ENCODE measurements around the gene CSGALNACT2. TPM values are rescaled to one million over a fixed set of nuclear protein-coding genes. Genes with fewer than 3 reads are reported as not detected.

CSGALNACT2 gene
- total RNA-seq, 2 donors from 2014 or later, result 31.4 to 41.3 TPM

GRCh38 chr10:43124574-43125273, 13.5 kb upstream of the CSGALNACT2 start:
- H3K36me3 Mint-ChIP-seq, result no peaks in the 10 kb centered on the region
- H3K27ac Mint-ChIP-seq, result peak overlapping the region in 1 of 2 donors; percentile 16
- H3K9me3 Mint-ChIP-seq, result no peaks in the 10 kb centered on the region
- no peak overlapping the region for H3K4me3 Mint-ChIP-seq
- no peaks in the 10 kb centered on the region for H3K27me3 Mint-ChIP-seq
- no peak for ATAC-seq
- peak; percentile 34 for DNase-seq (ENCODE audit: low spot score)
- H3K4me1 Mint-ChIP-seq (ENCODE audit: low read depth in 2 of 2), result peaks cover 54 to 56% of the 10 kb centered on the region in 2 donors

- Mint-ChIP-seq H3K27ac (peak overlapping the region in 1 of 2 donors; percentile 16), H3K27me3 (no peaks in the 10 kb centered on the region), H3K36me3 (no peaks in the 10 kb centered on the region), H3K4me1 (ENCODE audit: low read depth in 2 of 2) (peaks cover 52 to 55% of the 10 kb centered on the region in 2 donors), H3K4me3 (no peak overlapping the region), H3K9me3 (no peaks in the 10 kb centered on the region)
- DNase-seq (ENCODE audit: low spot score), result peak; percentile 23
- ATAC-seq, result no peak
Observed at GRCh38 chr10:43125274-43125845, 12.9 kb upstream of the CSGALNACT2 start.

- H3K4me1 Mint-ChIP-seq (ENCODE audit: low read depth in 2 of 2), result peaks cover 52 to 55% of the 10 kb centered on the region in 2 donors
Observed at GRCh38 chr10:43125881-43126731, 12.1 kb upstream of the CSGALNACT2 start.

GRCh38 chr10:43126759-43127424, 11.4 kb upstream of the CSGALNACT2 start:
- no peaks in the 10 kb centered on the region for H3K27me3 Mint-ChIP-seq
- DNase-seq (ENCODE audit: low spot score), result peak; percentile 59
- no peaks in the 10 kb centered on the region for H3K36me3 Mint-ChIP-seq
- H3K4me1 Mint-ChIP-seq (ENCODE audit: low read depth in 2 of 2), result peaks cover 51% of the 10 kb centered on the region in 2 donors
- no peak for ATAC-seq
- peak overlapping the region; percentile 52 for H3K4me3 Mint-ChIP-seq
- no peaks in the 10 kb centered on the region for H3K9me3 Mint-ChIP-seq
- peak overlapping the region; percentile 91 to 92 for H3K27ac Mint-ChIP-seq

More at GRCh38 chr10:43125881-43126731, 12.1 kb upstream of the CSGALNACT2 start:
- H3K27me3 Mint-ChIP-seq, result no peaks in the 10 kb centered on the region
- DNase-seq (ENCODE audit: low spot score) (peak; percentile 56), ATAC-seq (no peak)
- peak overlapping the region; percentile 91 to 92 for H3K27ac Mint-ChIP-seq
- H3K4me3 Mint-ChIP-seq, result no peak overlapping the region
- H3K9me3 Mint-ChIP-seq, result no peaks in the 10 kb centered on the region
- H3K36me3 Mint-ChIP-seq, result no peaks in the 10 kb centered on the region

- DNase-seq (ENCODE audit: low spot score) (no peak), ATAC-seq (no peak)
- peak overlapping the region; percentile 91 to 92 for H3K27ac Mint-ChIP-seq
- H3K4me1 Mint-ChIP-seq (ENCODE audit: low read depth in 2 of 2), result peaks cover 46% of the 10 kb centered on the region in 2 donors
- no peaks in the 10 kb centered on the region for H3K27me3 Mint-ChIP-seq
- H3K36me3 Mint-ChIP-seq, result no peaks in the 10 kb centered on the region
- H3K4me3 Mint-ChIP-seq, result peak overlapping the region; percentile 52
- H3K9me3 Mint-ChIP-seq, result no peaks in the 10 kb centered on the region
Observed at GRCh38 chr10:43127442-43127841, 10.8 kb upstream of the CSGALNACT2 start.

GRCh38 chr10:43128331-43128730, 9.9 kb upstream of the CSGALNACT2 start:
- Mint-ChIP-seq H3K27ac (peak overlapping the region; percentile 91 to 92), H3K4me1 (ENCODE audit: low read depth in 2 of 2) (peaks cover 51 to 52% of the 10 kb centered on the region in 2 donors), H3K9me3 (no peaks in the 10 kb centered on the region), H3K27me3 (no peaks in the 10 kb centered on the region), H3K4me3 (peak overlapping the region; percentile 81), H3K36me3 (no peaks in the 10 kb centered on the region)
- no peak for ATAC-seq
- DNase-seq (ENCODE audit: low spot score), result no peak

GRCh38 chr10:43128958-43129706, 9.1 kb upstream of the CSGALNACT2 start:
- Mint-ChIP-seq H3K9me3 (no peaks in the 10 kb centered on the region), H3K27ac (peak overlapping the region; percentile 91 to 92), H3K36me3 (no peaks in the 10 kb centered on the region), H3K4me1 (ENCODE audit: low read depth in 2 of 2) (peaks cover 53 to 60% of the 10 kb centered on the region in 2 donors), H3K4me3 (peak overlapping the region; percentile 81), H3K27me3 (no peaks in the 10 kb centered on the region)
- peak; percentile 72 for DNase-seq (ENCODE audit: low spot score)
- peak; percentile 90 to 91 for ATAC-seq

GRCh38 chr10:43130770-43131171, 7.5 kb upstream of the CSGALNACT2 start:
- Mint-ChIP-seq H3K9me3 (no peaks in the 10 kb centered on the region), H3K27ac (peak overlapping the region; percentile 36 to 91), H3K36me3 (no peaks in the 10 kb centered on the region), H3K4me1 (ENCODE audit: low read depth in 2 of 2) (peaks cover 66 to 70% of the 10 kb centered on the region in 2 donors), H3K4me3 (no peak overlapping the region), H3K27me3 (no peaks in the 10 kb centered on the region)
- DNase-seq (ENCODE audit: low spot score), result peak; percentile 23
- no peak for ATAC-seq

GRCh38 chr10:43131256-43131655, 7.0 kb upstream of the CSGALNACT2 start:
- no peak for ATAC-seq
- H3K27me3 Mint-ChIP-seq, result no peaks in the 10 kb centered on the region
- no peaks in the 10 kb centered on the region for H3K9me3 Mint-ChIP-seq
- H3K4me1 Mint-ChIP-seq (ENCODE audit: low read depth in 2 of 2), result peaks cover 71 to 75% of the 10 kb centered on the region in 2 donors
- peak overlapping the region; percentile 36 to 91 for H3K27ac Mint-ChIP-seq
- H3K36me3 Mint-ChIP-seq, result no peaks in the 10 kb centered on the region
- no peak overlapping the region for H3K4me3 Mint-ChIP-seq
- DNase-seq (ENCODE audit: low spot score), result no peak

- ATAC-seq, result no peak
- H3K27ac Mint-ChIP-seq, result peak overlapping the region; percentile 36 to 91
- H3K36me3 Mint-ChIP-seq, result no peaks in the 10 kb centered on the region
- no peak overlapping the region for H3K4me3 Mint-ChIP-seq
- no peaks in the 10 kb centered on the region for H3K9me3 Mint-ChIP-seq
- no peak for DNase-seq (ENCODE audit: low spot score)
- H3K4me1 Mint-ChIP-seq (ENCODE audit: low read depth in 2 of 2), result peaks cover 68 to 75% of the 10 kb centered on the region in 2 donors
- no peaks in the 10 kb centered on the region for H3K27me3 Mint-ChIP-seq
Observed at GRCh38 chr10:43131906-43132305, 6.3 kb upstream of the CSGALNACT2 start.

- Mint-ChIP-seq H3K27me3 (no peaks in the 10 kb centered on the region), H3K27ac (peak overlapping the region in 1 of 2 donors; percentile 72), H3K4me1 (ENCODE audit: low read depth in 2 of 2) (peaks cover 64 to 65% of the 10 kb centered on the region in 2 donors), H3K4me3 (no peak overlapping the region), H3K9me3 (no peaks in the 10 kb centered on the region), H3K36me3 (no peaks in the 10 kb centered on the region)
- no peak for ATAC-seq
- peak; percentile 35 for DNase-seq (ENCODE audit: low spot score)
Observed at GRCh38 chr10:43132867-43133787, 5.1 kb upstream of the CSGALNACT2 start.
